Gastrocnemius medialis (tissue), 4 donors: Measurements from ENCODE around the gene PNPLA6. TPM values are rescaled to one million over a fixed set of nuclear protein-coding genes. Genes with fewer than 3 reads are reported as not detected.
A peak's percentile ranks its signal among the peaks of the same experiment; 100 is the strongest.

Source experiments
- ATAC-seq, 2 donors: fragments of 150-250 bp; one replicate each; pipeline ENCODE4 v1.9.1; 2016
- DNase-seq, 2 donors: peaks; one replicate each; pipeline ENCODE4 v3.0.0-alpha.2; 2019
- H3K27ac ChIP-seq, 4 donors: fragments of 200-600 bp; sonication (generic); 1 replicate in 1 of 4; 2 replicates in 3 of 4; pipeline ENCODE4 v1.5.1; 2016 to 2018; ENCODE audit warnings: mild to moderate bottlenecking in 2 of 4, moderate library complexity in 1 of 4
- H3K27me3 ChIP-seq, 3 donors: fragments of 200-600 bp; sonication (generic) in 2 of 3; 1 replicate in 1 of 3; 2 replicates in 2 of 3; pipeline versions ENCODE4 v1.5.1 to v1.6.0; 2016 to 2019; ENCODE audit warnings: mild to moderate bottlenecking in 1 of 3, moderate library complexity in 1 of 3
- H3K36me3 ChIP-seq, 2 donors: fragments of 200-600 bp; sonication (generic) in 1 of 2; one replicate each; pipeline ENCODE4 v1.5.1; 2017 to 2018
- H3K4me1 ChIP-seq, 2 donors: fragments of 200-600 bp; sonication (generic) in 1 of 2; one replicate each; pipeline ENCODE4 v1.5.1; 2016 to 2017; ENCODE audit warnings: mild to moderate bottlenecking in 2 of 2
- H3K4me3 ChIP-seq, 4 donors: fragments of 200-600 bp; sonication (generic) in 3 of 4; 1 replicate in 1 of 4; 2 replicates in 3 of 4; pipeline ENCODE4 v1.5.1; 2016 to 2019; ENCODE audit warnings: mild to moderate bottlenecking in 2 of 4
- H3K9me3 ChIP-seq, 3 donors: fragments of 200-600 bp; sonication (generic) in 2 of 3; 1 replicate in 1 of 3; 2 replicates in 2 of 3; pipeline ENCODE4 v1.5.1; 2016 to 2019
- CTCF ChIP-seq, 5 experiments: fragments of 450-650 bp in 3 of 5; fragments of 200-600 bp in 2 of 5; sonication (generic) in 2 of 5; IDR thresholded peaks in 4 of 5; conservative IDR thresholded peaks in 1 of 5; 1 replicate in 4 of 5; 2 replicates in 1 of 5; pipeline ENCODE4 v1.5.1; 2016 to 2019; ENCODE audit warnings: antibody characterized with exemption in 5 of 5, mild to moderate bottlenecking in 3 of 5, moderate library complexity in 3 of 5
- POLR2A ChIP-seq, 2 donors: fragments of 450-650 bp; IDR thresholded peaks; one replicate each; pipeline ENCODE4 v1.6.1; 2017; ENCODE audit warnings: antibody characterized with exemption in 2 of 2, mild to moderate bottlenecking in 2 of 2, moderate library complexity in 2 of 2
- in situ Hi-C, 4 donors: fragments of 200-750 bp; cut with MboI; loops; one replicate each; pipeline versions ENCODE4 v1.15.0 to v1.8.0; 2017; ENCODE audit warnings: low sequenced_read_pairs in 4 of 4
- intact Hi-C: fragments of 100-400 bp; cut with DNase I; formaldehyde crosslinking; loops from one replicate; pipeline ENCODE4 v1.15.1; 2023; ENCODE audit warnings: low total_unique reads
- total RNA-seq, 4 donors: library from RNA; depleted of rRNA; stranded (reverse); fragments of >200 nt; gene quantifications; one replicate each; pipeline versions ENCODE4 v1.1.0 to v1.2.3, GENCODE V29; 2016

Gene PNPLA6
- total RNA-seq, 4 donors from 2014 or later, result 61.4 to 101 (median 75.1) TPM

DNA sequence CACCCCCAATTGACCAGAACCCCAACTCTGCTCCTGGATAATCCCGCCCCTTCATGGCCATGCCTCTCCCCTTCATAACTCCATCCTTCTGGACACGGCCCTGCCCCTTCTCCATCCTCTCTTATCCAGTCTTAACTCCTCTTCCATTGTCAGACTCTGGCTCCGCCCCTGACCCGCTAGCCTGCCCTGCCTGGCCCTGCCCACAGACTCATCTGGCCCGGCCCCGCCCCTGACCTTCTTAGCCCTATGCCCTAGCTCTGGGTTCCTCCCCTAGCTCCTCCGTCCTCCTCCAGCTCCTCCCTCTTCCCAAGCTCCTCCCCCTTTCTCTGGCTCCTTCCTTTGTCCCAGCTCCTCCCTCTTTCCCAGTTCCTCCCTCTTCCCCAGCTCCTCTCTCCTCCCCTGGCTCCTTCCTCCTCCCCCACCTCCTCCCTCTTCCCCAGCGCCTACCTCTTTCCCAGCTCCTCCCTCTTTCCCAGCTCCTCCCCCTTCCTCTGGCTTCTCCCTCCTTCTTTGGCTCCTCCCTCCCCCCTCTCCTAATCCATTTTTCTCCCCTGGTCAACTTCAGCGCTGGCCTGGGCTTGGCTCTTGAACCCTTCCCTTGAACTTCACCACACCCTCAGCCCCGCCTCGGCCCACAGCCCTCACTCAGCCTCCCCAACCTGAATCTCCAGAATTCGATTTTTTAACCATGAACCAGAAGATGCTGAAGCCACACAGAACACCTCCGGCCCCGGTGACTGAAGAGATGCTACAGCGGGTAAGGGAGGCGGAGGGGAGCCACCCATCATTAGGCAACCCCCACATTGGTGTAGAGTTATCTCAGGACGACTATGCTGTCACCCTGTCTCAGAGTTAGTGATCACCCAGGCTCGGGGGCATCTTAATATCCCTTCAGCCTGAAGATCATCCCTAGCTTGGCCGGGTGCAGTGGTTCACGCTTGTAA, 28.9 kb upstream of the PNPLA6 start:
- intact Hi-C loops, result no loop called here
- Histone ChIP-seq H3K9me3 (no peaks in the 10 kb centered on the region), H3K36me3 (no peaks in the 10 kb centered on the region), H3K4me1 (no peaks in the 10 kb centered on the region), H3K27me3 (peaks cover 15 to 34% (median 30%) of the 10 kb centered on the region in 3 donors), H3K27ac (no peak overlapping the region), H3K4me3 (peak overlapping the region in 1 of 4 donors; percentile 41)
- TF ChIP-seq CTCF (IDR thresholded peaks at IDR 0.05 in 4 of 5, conservative IDR thresholded peaks at IDR 0.05 in 1 of 5), result no peak
- TF ChIP-seq POLR2A (IDR thresholded peaks at IDR 0.05), result no peak
- ATAC-seq, result peak; percentile 75 to 76
- DNase-seq, result peak; percentile 56 to 70
- in situ Hi-C loops, result no loop called here

DNA sequence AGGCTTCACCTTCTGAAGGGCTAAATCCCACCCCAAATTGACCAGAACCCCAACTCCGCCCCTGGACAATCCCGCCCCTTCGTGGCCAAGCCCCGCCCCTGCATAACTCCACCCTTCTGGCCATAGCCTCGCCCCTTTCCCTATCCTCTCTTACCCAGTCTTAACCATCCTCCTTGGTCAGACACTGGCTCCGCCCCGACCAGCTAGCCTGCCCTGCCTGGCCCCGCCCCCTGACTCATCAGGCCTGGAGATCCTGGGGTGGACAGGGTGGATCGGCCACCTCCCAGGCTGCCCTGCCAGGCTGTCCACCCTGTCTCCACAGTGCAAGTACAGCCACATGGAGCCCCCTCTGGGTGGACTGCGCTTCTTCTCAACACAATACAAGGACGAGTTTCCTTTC, 27.6 kb upstream of the PNPLA6 start:
- TF ChIP-seq CTCF (IDR thresholded peaks at IDR 0.05 in 4 of 5, conservative IDR thresholded peaks at IDR 0.05 in 1 of 5), result no peak
- no peak for TF ChIP-seq POLR2A (IDR thresholded peaks at IDR 0.05)
- Histone ChIP-seq H3K4me3 (no peak overlapping the region), H3K4me1 (no peaks in the 10 kb centered on the region), H3K36me3 (no peaks in the 10 kb centered on the region), H3K27me3 (peaks cover 8 to 30% (median 22%) of the 10 kb centered on the region in 3 donors), H3K27ac (no peak overlapping the region), H3K9me3 (no peaks in the 10 kb centered on the region)
- in situ Hi-C loops, result no loop called here
- DNase-seq, result peak in 1 of 2 donors; percentile 67
- intact Hi-C loops, result no loop called here
- peak in 1 of 2 donors; percentile 45 for ATAC-seq

GRCh38 chr19:7509625-7510024, 25.9 kb upstream of the PNPLA6 start:
- in situ Hi-C loops, result no loop called here
- no peaks in the 10 kb centered on the region for H3K36me3 ChIP-seq
- TF ChIP-seq POLR2A (IDR thresholded peaks at IDR 0.05) (no peak), CTCF (IDR thresholded peaks at IDR 0.05 in 4 of 5, conservative IDR thresholded peaks at IDR 0.05 in 1 of 5) (no peak)
- H3K4me1 ChIP-seq, result no peaks in the 10 kb centered on the region
- no peaks in the 10 kb centered on the region for H3K9me3 ChIP-seq
- DNase-seq, result no peak
- H3K27me3 ChIP-seq, result peaks cover 4 to 21% (median 14%) of the 10 kb centered on the region in 3 donors
- no peak overlapping the region for H3K27ac ChIP-seq
- no peak overlapping the region for H3K4me3 ChIP-seq
- intact Hi-C loops, result no loop called here
- no peak for ATAC-seq

GRCh38 chr19:7512400-7512851, 23.1 kb upstream of the PNPLA6 start:
- Histone ChIP-seq H3K4me1 (peaks cover 9 to 14% of the 10 kb centered on the region in 2 donors), H3K27ac (no peak overlapping the region), H3K9me3 (no peaks in the 10 kb centered on the region), H3K4me3 (no peak overlapping the region), H3K27me3 (no peaks in the 10 kb centered on the region), H3K36me3 (no peaks in the 10 kb centered on the region)
- DNase-seq, result no peak
- intact Hi-C loops, result no loop called here
- in situ Hi-C loops, result no loop called here
- TF ChIP-seq POLR2A (IDR thresholded peaks at IDR 0.05), result no peak
- no peak for TF ChIP-seq CTCF (IDR thresholded peaks at IDR 0.05 in 4 of 5, conservative IDR thresholded peaks at IDR 0.05 in 1 of 5)
- ATAC-seq, result no peak
